K562 (cell line): Measurements from ENCODE around the gene OVOL1. TPM values are rescaled to one million over a fixed set of nuclear protein-coding genes. Genes with fewer than 3 reads are reported as not detected.
A peak's percentile ranks its signal among the peaks of the same experiment; 100 is the strongest.

Source experiments
- CCNT2 ChIP-seq: IDR thresholded peaks from 2 replicates; pipeline ENCODE4 v1.6.1; 2011; ENCODE audit warnings: borderline replicate concordance, low read depth, mild to moderate bottlenecking, moderate library complexity, mixed read lengths, low read length; ENCODE audit not compliant: insufficient read length; ENCODE audit errors: extremely low read depth
- FOSL1 ChIP-seq: fragments of 200-800 bp; sonication (Bioruptor generic); conservative IDR thresholded peaks from 2 replicates; pipeline ENCODE4 v1.6.1; 2016; ENCODE audit warnings: missing genetic modification characterization, missing compliant biosample characterization
- KDM5B ChIP-seq: fragments of 200-600 bp; sonication (generic); IDR thresholded peaks from 2 replicates; pipeline ENCODE4 v1.6.1; 2012; ENCODE audit warnings: low read depth, mild to moderate bottlenecking, moderate library complexity, low read length, control low read depth, inconsistent platforms; ENCODE audit not compliant: insufficient replicate concordance
- NONO ChIP-seq, 2 experiments: fragments of 200-400 bp in 1 of 2; fragments of 450-650 bp in 1 of 2; formaldehyde crosslinking in 1 of 2; IDR thresholded peaks; 2 replicates each; pipeline ENCODE4 v1.6.1; 2017; ENCODE audit warnings: low read depth in 2 of 2, mild to moderate bottlenecking in 2 of 2, moderate library complexity in 2 of 2, low read length in 1 of 2
- PCBP2 ChIP-seq: fragments of 200-400 bp; formaldehyde crosslinking; IDR thresholded peaks from 2 replicates; pipeline ENCODE4 v1.6.1; 2018; ENCODE audit warnings: low read length, low read depth, mild to moderate bottlenecking, moderate library complexity; ENCODE audit not compliant: poor library complexity, severe bottlenecking
- PHF8 ChIP-seq: fragments of 200-600 bp; sonication (generic); IDR thresholded peaks from 2 replicates; pipeline ENCODE4 v1.6.1; 2012; ENCODE audit warnings: mixed run types, mild to moderate bottlenecking, inconsistent platforms, low read length, moderate library complexity, borderline replicate concordance
- RBBP5 ChIP-seq: fragments of 200-600 bp; sonication (generic); IDR thresholded peaks from 2 replicates; pipeline ENCODE4 v1.6.1; 2012; ENCODE audit warnings: borderline replicate concordance, mild to moderate bottlenecking, low read length, control low read depth, inconsistent platforms; ENCODE audit not compliant: insufficient read depth, poor library complexity, severe bottlenecking
- SAP30 ChIP-seq: fragments of 200-600 bp; sonication (generic); IDR thresholded peaks from 2 replicates; pipeline ENCODE4 v1.6.1; 2012; ENCODE audit warnings: borderline replicate concordance, low read depth, mild to moderate bottlenecking, moderate library complexity, low read length, control low read depth, inconsistent platforms; ENCODE audit not compliant: insufficient read depth, poor library complexity, severe bottlenecking
- SLC30A9 ChIP-seq: fragments of 250-450 bp; sonication (Bioruptor Pico); IDR thresholded peaks from 2 replicates; pipeline ENCODE4 v1.8.0; 2022; ENCODE audit warnings: mild to moderate bottlenecking, moderate library complexity
- TAF1 ChIP-seq: IDR thresholded peaks from 2 replicates; pipeline ENCODE4 v1.6.1; 2011; ENCODE audit warnings: mild to moderate bottlenecking, low read length, moderate library complexity; ENCODE audit not compliant: insufficient read depth, control insufficient read depth, severe bottlenecking; ENCODE audit errors: extremely low read depth
- polyA plus RNA-seq, 8 experiments: library from polyadenylated mRNA; depleted of rRNA in 4 of 8; stranded (reverse) in 5 of 8; unstranded in 3 of 8; fragments of >200 nt; fragmentation: Nextera tagmentation in 2 of 8; fragmentation: Illumina TruSeq in 1 of 8; extraction: Ambion mirVana in 2 of 8; extraction: Trizol in 1 of 8; gene quantifications; 2 replicates each; pipeline versions ENCODE4 v1.2.1 to v1.2.3, GENCODE V29; 2011 to 2014; ENCODE audit warnings: inconsistent platforms in 1 of 8, missing spikeins in 1 of 8
- total RNA-seq, 7 experiments: library from RNA; depleted of rRNA in 6 of 7; stranded (reverse); fragments of >200 nt in 6 of 7; fragmentation: Illumina TruSeq in 2 of 7; extraction: Trizol in 2 of 7; gene quantifications; 2 replicates each; pipeline versions ENCODE4 v1.2.1 to v1.2.3, GENCODE V29; 2011 to 2021; ENCODE audit warnings: low replicate concordance in 1 of 7
- TF ChIP-seq, protein P1 (sequence below), 2 experiments: fragments of 200-800 bp in 1 of 2; sonication (Bioruptor generic) in 1 of 2; sonication (generic) in 1 of 2; formaldehyde crosslinking in 1 of 2; IDR thresholded peaks in 1 of 2; conservative IDR thresholded peaks in 1 of 2; 2 replicates each; pipeline versions ENCODE4 v1.5.0 to v1.6.1; 2016 to 2020; ENCODE audit warnings: missing compliant biosample characterization in 1 of 2, missing genetic modification characterization in 1 of 2, missing genetic modification reagents in 1 of 2
- TF ChIP-seq, protein P2 (sequence below): fragments of 250-450 bp; sonication (Bioruptor Pico); IDR thresholded peaks from 2 replicates; pipeline ENCODE4 v1.5.0; 2021
- TF ChIP-seq, protein P3 (sequence below), 2 experiments: fragments of 450-650 bp; formaldehyde crosslinking in 1 of 2; IDR thresholded peaks; 2 replicates each; pipeline versions ENCODE4 v1.4.0 to v1.6.1; 2014 to 2020; ENCODE audit warnings: mild to moderate bottlenecking in 2 of 2, borderline replicate concordance in 1 of 2, low read depth in 1 of 2

OVOL1 gene
- total and polyA plus RNA-seq, 9 of the 15 experiments (the other 6 are each of a cell fraction or from before 2014, with no cell fraction given): 0.09 TPM; not detected in 8

DNA sequence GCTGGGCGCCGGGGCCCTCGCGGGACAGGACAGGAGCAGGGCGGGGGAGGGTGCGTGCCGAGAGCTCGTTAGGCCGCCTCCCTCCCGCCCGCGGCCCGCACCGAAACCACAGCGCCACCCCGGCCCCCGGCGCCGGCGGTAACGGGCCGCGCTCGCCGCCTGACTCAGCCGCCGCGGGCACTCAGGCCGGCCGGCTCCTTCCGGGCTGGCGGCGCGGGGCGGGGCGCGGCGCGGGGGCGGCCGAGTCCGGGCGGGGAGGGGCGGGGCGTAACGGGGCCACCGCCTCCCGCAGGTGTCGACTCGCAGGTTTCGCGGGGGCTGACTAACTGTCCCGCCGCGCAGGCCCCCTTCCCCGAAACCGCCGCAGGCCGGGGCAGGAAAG is 6.1 kb upstream of the OVOL1 start, which contains the start of gene AP5B1 (continued):
- TF ChIP-seq PCBP2 (no peak), KDM5B (peak; percentile 21), FOSL1 (tag) (peak; percentile 70), RBBP5 (peak; percentile 9), PHF8 (0 out of 2 replicates have a peak, but pooled peaks have one; percentile 59), TAF1 (peak; percentile 59), SAP30 (peak; percentile 50), CCNT2 (peak; percentile 57), NONO (IDR thresholded peaks at IDR 0.05; ENCODE audit: low read depth in 2 of 2, low read length in 1 of 2) (peak in 1 of 2 experiments; percentile 76; a peak in 1 of 4 replicates), SLC30A9 (no peak)
- TF ChIP-seq, protein P1, sequence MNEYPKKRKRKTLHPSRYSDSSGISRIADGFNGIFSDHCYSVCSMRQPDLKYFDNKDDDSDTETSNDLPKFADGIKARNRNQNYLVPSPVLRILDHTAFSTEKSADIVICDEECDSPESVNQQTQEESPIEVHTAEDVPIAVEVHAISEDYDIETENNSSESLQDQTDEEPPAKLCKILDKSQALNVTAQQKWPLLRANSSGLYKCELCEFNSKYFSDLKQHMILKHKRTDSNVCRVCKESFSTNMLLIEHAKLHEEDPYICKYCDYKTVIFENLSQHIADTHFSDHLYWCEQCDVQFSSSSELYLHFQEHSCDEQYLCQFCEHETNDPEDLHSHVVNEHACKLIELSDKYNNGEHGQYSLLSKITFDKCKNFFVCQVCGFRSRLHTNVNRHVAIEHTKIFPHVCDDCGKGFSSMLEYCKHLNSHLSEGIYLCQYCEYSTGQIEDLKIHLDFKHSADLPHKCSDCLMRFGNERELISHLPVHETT (CRISPR knock-in tag; conservative IDR thresholded peaks at IDR 0.05 in 1 of 2, IDR thresholded peaks at IDR 0.05 in 1 of 2): peak in 1 of 2 experiments; percentile 98; a peak in 2 of 4 replicates
- TF ChIP-seq, protein P2, sequence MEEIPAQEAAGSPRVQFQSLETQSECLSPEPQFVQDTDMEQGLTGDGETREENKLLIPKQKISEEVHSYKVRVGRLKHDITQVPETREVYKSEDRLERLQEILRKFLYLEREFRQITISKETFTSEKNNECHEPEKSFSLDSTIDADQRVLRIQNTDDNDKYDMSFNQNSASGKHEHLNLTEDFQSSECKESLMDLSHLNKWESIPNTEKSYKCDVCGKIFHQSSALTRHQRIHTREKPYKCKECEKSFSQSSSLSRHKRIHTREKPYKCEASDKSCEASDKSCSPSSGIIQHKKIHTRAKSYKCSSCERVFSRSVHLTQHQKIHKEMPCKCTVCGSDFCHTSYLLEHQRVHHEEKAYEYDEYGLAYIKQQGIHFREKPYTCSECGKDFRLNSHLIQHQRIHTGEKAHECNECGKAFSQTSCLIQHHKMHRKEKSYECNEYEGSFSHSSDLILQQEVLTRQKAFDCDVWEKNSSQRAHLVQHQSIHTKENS (CRISPR knock-in tag): no peak
- TF ChIP-seq, protein P3, sequence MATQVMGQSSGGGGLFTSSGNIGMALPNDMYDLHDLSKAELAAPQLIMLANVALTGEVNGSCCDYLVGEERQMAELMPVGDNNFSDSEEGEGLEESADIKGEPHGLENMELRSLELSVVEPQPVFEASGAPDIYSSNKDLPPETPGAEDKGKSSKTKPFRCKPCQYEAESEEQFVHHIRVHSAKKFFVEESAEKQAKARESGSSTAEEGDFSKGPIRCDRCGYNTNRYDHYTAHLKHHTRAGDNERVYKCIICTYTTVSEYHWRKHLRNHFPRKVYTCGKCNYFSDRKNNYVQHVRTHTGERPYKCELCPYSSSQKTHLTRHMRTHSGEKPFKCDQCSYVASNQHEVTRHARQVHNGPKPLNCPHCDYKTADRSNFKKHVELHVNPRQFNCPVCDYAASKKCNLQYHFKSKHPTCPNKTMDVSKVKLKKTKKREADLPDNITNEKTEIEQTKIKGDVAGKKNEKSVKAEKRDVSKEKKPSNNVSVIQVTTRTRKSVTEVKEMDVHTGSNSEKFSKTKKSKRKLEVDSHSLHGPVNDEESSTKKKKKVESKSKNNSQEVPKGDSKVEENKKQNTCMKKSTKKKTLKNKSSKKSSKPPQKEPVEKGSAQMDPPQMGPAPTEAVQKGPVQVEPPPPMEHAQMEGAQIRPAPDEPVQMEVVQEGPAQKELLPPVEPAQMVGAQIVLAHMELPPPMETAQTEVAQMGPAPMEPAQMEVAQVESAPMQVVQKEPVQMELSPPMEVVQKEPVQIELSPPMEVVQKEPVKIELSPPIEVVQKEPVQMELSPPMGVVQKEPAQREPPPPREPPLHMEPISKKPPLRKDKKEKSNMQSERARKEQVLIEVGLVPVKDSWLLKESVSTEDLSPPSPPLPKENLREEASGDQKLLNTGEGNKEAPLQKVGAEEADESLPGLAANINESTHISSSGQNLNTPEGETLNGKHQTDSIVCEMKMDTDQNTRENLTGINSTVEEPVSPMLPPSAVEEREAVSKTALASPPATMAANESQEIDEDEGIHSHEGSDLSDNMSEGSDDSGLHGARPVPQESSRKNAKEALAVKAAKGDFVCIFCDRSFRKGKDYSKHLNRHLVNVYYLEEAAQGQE (IDR thresholded peaks at IDR 0.05; ENCODE audit: borderline replicate concordance): peak; percentile 25; the same call in 1 of the 2 replicates
- TF ChIP-seq, protein P3 (CRISPR knock-in tag; IDR thresholded peaks at IDR 0.05; ENCODE audit: low read depth): no peak
- TF ChIP-seq, all 486 proteins: peak for 32
